Endothelial cell of umbilical vein (primary cell): ENCODE results near the gene KRT32. TPM values are rescaled to one million over a fixed set of nuclear protein-coding genes. Genes with fewer than 3 reads are reported as not detected.

Source experiments
- BruUV-seq: library from RNA; stranded (reverse); fragments of 400-500 nt; replicated peaks from 2 replicates; lab custom pipeline; 2021; lab: Mats Ljungman, UMichigan
- CTCF ChIA-PET: fragments of 300-600, 350-600 bp; sonication (Branson Sonifier 250); formaldehyde crosslinking; loops from one replicate; lab custom pipeline; 2021; ENCODE audit warnings: antibody characterized with exemption, inconsistent platforms; lab: Charles Lee
- POLR2A ChIA-PET: fragments of 300-600, 350-600 bp; sonication (Branson Sonifier 250); formaldehyde crosslinking; loops from one replicate; lab custom pipeline; 2021; ENCODE audit warnings: antibody characterized with exemption, inconsistent platforms; lab: Charles Lee
- DNase-seq: peaks from one replicate; pipeline ENCODE4 v3.0.0-alpha.2; 2011; ENCODE audit warnings: low read depth, low spot score
- FAIRE-seq: peaks from 2 replicates; lab custom pipeline; 2011; peaks lifted over from hg19 to GRCh38; lab: Jason Lieb, UNC
- H2AFZ ChIP-seq: 2 replicates; pipeline ENCODE4 v1.6.0; 2012; ENCODE audit warnings: low read depth, low read length, control low read depth, inconsistent platforms
- H3K27ac ChIP-seq: 2 replicates; pipeline ENCODE4 v1.5.1; 2011; ENCODE audit warnings: low read depth, mild to moderate bottlenecking, control low read depth, low read length, moderate library complexity; ENCODE audit not compliant: insufficient read depth
- H3K27me3 ChIP-seq, 2 experiments: 2 replicates each; pipeline versions ENCODE4 v1.6.0 to v1.6.1; 2011; ENCODE audit warnings: low read length in 2 of 2, mixed read lengths in 1 of 2; ENCODE audit not compliant: control insufficient read depth in 2 of 2, insufficient read depth in 2 of 2
- H3K36me3 ChIP-seq, 2 experiments: 2 replicates in 1 of 2; 3 replicates in 1 of 2; pipeline ENCODE4 v1.5.1; 2011; ENCODE audit warnings: low read length in 2 of 2, mild to moderate bottlenecking in 1 of 2, moderate library complexity in 1 of 2; ENCODE audit not compliant: control insufficient read depth in 2 of 2, insufficient read depth in 2 of 2; ENCODE audit errors: extremely low read depth in 1 of 2
- H3K4me1 ChIP-seq: 3 replicates; pipeline ENCODE4 v1.5.1; 2011; ENCODE audit warnings: mild to moderate bottlenecking, low read length; ENCODE audit not compliant: control insufficient read depth, insufficient read depth; ENCODE audit errors: extremely low read depth
- H3K4me2 ChIP-seq: 2 replicates; pipeline ENCODE4 v1.6.1; 2011; ENCODE audit warnings: low read length, control low read depth, mixed read lengths; ENCODE audit not compliant: insufficient read depth
- H3K4me3 ChIP-seq, 3 experiments: fragments of 200-600 bp in 1 of 3; sonication (generic), shearing (Covaris generic) in 1 of 3; replicated peaks in 1 of 3; 2 replicates each; pipeline ENCODE4 v1.5.1; 2011 to 2016; ENCODE audit warnings: control low read depth in 3 of 3, low read length in 3 of 3, mild to moderate bottlenecking in 2 of 3, inconsistent platforms in 1 of 3, low read depth in 1 of 3, moderate library complexity in 1 of 3; ENCODE audit not compliant: insufficient read depth in 1 of 3
- H3K79me2 ChIP-seq: 2 replicates; pipeline ENCODE4 v1.6.0; 2012; ENCODE audit warnings: low read length, inconsistent platforms; ENCODE audit not compliant: control insufficient read depth, insufficient read depth
- H3K9ac ChIP-seq: replicated peaks from 2 replicates; pipeline ENCODE3; 2011; ENCODE audit warnings: low read length, control low read depth; ENCODE audit not compliant: insufficient read depth; ENCODE audit errors: extremely low read depth
- H3K9me1 ChIP-seq: replicated peaks from 3 replicates; pipeline ENCODE4 v1.6.0; 2011; ENCODE audit warnings: mild to moderate bottlenecking, low read length; ENCODE audit not compliant: control insufficient read depth, insufficient read depth; ENCODE audit errors: extremely low read depth
- H3K9me3 ChIP-seq: replicated peaks from 2 replicates; pipeline ENCODE4 v1.5.1; 2012; ENCODE audit warnings: low read length, inconsistent platforms; ENCODE audit not compliant: control insufficient read depth, insufficient read depth
- H4K20me1 ChIP-seq: replicated peaks from 2 replicates; pipeline ENCODE3; 2011; ENCODE audit warnings: mild to moderate bottlenecking, low read length; ENCODE audit not compliant: control insufficient read depth, insufficient read depth; ENCODE audit errors: extremely low read depth
- EZH2 ChIP-seq: IDR thresholded peaks from 2 replicates; pipeline ENCODE4 v1.6.1; 2012; ENCODE audit warnings: borderline replicate concordance, low read depth, mild to moderate bottlenecking, moderate library complexity, low read length, inconsistent platforms; ENCODE audit not compliant: severe bottlenecking
- FOS ChIP-seq: IDR thresholded peaks from 2 replicates; pipeline ENCODE4 v1.6.1; 2011; ENCODE audit warnings: mild to moderate bottlenecking, low read length, moderate library complexity, borderline replicate concordance; ENCODE audit not compliant: insufficient read depth
- GATA2 ChIP-seq: IDR thresholded peaks from 2 replicates; pipeline ENCODE4 v1.7.0; 2011; ENCODE audit warnings: low read depth, mild to moderate bottlenecking, moderate library complexity, mixed read lengths, low read length; ENCODE audit not compliant: insufficient read length, insufficient read depth
- JUN ChIP-seq: IDR thresholded peaks from 2 replicates; pipeline ENCODE4 v1.6.1; 2011; ENCODE audit warnings: borderline replicate concordance, low read depth; ENCODE audit not compliant: insufficient read length, insufficient read depth
- MYC ChIP-seq: IDR thresholded peaks from one replicate; pipeline ENCODE4 v1.6.1; 2011; ENCODE audit warnings: mild to moderate bottlenecking, low read depth, low read length
- POLR2A ChIP-seq: IDR thresholded peaks from 2 replicates; pipeline ENCODE4 v1.6.1; 2012; ENCODE audit warnings: low read depth, mild to moderate bottlenecking, control low read depth, low read length
- POLR2AphosphoS5 ChIP-seq: IDR thresholded peaks from 2 replicates; pipeline ENCODE4 v1.6.1; 2012; ENCODE audit warnings: low read depth, mild to moderate bottlenecking, control low read depth, low read length, moderate library complexity; ENCODE audit not compliant: insufficient read depth
- dilution Hi-C: fragments of 300-500 bp; cut with MboI; formaldehyde crosslinking; loops from one replicate; pipeline ENCODE4 v1.15.0; 2019; ENCODE audit warnings: low sequenced_read_pairs; ENCODE audit not compliant: extremely low pct_ligation_motif_present
- intact Hi-C: fragments of 100-400 bp; cut with micrococcal nuclease; formaldehyde crosslinking; loops from one replicate; pipeline ENCODE4 v1.10.0; 2022
- polyA plus RNA-seq, 4 experiments: library from polyadenylated mRNA; depleted of rRNA in 3 of 4; stranded (reverse) in 3 of 4; unstranded in 1 of 4; fragments of >200 nt; gene quantifications; 2 replicates each; pipeline versions ENCODE4 v1.2.1 to v1.2.3, GENCODE V29; 2011 to 2012; ENCODE audit warnings: missing spikeins in 1 of 4
- total RNA-seq: library from RNA; stranded (reverse); gene quantifications from 2 replicates; pipeline ENCODE4 v1.2.3, GENCODE V29; 2021
- TF ChIP-seq, protein P1 (sequence below), 2 donors: IDR thresholded peaks; 1 replicate in 1 of 2; 2 replicates in 1 of 2; pipeline ENCODE4 v1.5.1; 2011; ENCODE audit warnings: low read length in 2 of 2, mild to moderate bottlenecking in 2 of 2, moderate library complexity in 2 of 2, control low read depth in 1 of 2, inconsistent platforms in 1 of 2, low read depth in 1 of 2; ENCODE audit not compliant: insufficient read depth in 1 of 2; ENCODE audit errors: extremely low read depth in 1 of 2
- TF ChIP-seq, protein P2 (sequence below): IDR thresholded peaks from 2 replicates; pipeline ENCODE4 v1.6.1; 2011; ENCODE audit not compliant: insufficient read depth, insufficient read length

Gene KRT32
- total and polyA plus RNA-seq, 2 donors (not counting 3 experiments of a cell fraction or from before 2014, with no cell fraction given), result not detected

DNA sequence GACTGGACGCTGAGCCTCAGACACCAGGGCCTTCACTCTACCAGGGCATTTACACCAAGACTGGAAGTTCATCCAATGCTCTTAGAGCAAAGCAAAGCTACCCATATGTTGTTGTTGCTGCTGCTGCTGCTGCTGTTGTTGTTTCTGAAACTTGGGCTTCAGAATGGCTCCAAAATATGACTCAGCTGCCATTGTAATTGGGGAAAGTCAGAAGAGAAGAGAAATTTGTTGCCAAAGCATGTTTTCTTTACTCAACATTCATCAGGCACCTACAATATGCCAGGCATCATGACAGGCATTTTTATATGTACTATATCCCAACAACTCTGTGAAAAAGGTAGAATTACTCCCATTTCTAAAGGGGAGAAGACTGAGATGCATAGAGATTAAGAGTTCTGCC lies 11.9 kb downstream of the KRT32 start:
- H4K20me1 ChIP-seq, result no peaks in the 10 kb centered on the region
- no TSS peak for BruUV-seq
- H3K9ac ChIP-seq, result no peak overlapping the region
- H3K4me2 ChIP-seq, result no peak overlapping the region
- no peaks in the 10 kb centered on the region for H3K4me1 ChIP-seq
- H2AFZ ChIP-seq, result no peak overlapping the region
- H3K9me1 ChIP-seq, result no peaks in the 10 kb centered on the region
- peaks cover 2 to 5% of the 10 kb centered on the region in 2 experiments for H3K27me3 ChIP-seq
- dilution Hi-C loops (no loop called here), intact Hi-C loops (no loop called here)
- POLR2A ChIA-PET, result no interaction called here
- TF ChIP-seq POLR2AphosphoS5 (no peak), MYC (no peak)
- TF ChIP-seq, protein P1, sequence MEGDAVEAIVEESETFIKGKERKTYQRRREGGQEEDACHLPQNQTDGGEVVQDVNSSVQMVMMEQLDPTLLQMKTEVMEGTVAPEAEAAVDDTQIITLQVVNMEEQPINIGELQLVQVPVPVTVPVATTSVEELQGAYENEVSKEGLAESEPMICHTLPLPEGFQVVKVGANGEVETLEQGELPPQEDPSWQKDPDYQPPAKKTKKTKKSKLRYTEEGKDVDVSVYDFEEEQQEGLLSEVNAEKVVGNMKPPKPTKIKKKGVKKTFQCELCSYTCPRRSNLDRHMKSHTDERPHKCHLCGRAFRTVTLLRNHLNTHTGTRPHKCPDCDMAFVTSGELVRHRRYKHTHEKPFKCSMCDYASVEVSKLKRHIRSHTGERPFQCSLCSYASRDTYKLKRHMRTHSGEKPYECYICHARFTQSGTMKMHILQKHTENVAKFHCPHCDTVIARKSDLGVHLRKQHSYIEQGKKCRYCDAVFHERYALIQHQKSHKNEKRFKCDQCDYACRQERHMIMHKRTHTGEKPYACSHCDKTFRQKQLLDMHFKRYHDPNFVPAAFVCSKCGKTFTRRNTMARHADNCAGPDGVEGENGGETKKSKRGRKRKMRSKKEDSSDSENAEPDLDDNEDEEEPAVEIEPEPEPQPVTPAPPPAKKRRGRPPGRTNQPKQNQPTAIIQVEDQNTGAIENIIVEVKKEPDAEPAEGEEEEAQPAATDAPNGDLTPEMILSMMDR (IDR thresholded peaks at IDR 0.05; ENCODE audit: extremely low read depth in 1 of 2, insufficient read depth in 1 of 2, low read depth in 1 of 2, low read length in 2 of 2), result no peak
- CTCF ChIA-PET, result interaction anchor here (4.4 kb wide), 1 partner anchor 94 kb away, joined by 22 read pairs; no protein-coding TSS in a partner anchor
- no peak overlapping the region for H3K4me3 ChIP-seq
- H3K36me3 ChIP-seq, result no peaks in the 10 kb centered on the region
- no peak overlapping the region for H3K27ac ChIP-seq
- DNase-seq, result no peak
- no peak for FAIRE-seq
- no peaks in the 10 kb centered on the region for H3K79me2 ChIP-seq
- H3K9me3 ChIP-seq, result no peaks in the 10 kb centered on the region

DNA sequence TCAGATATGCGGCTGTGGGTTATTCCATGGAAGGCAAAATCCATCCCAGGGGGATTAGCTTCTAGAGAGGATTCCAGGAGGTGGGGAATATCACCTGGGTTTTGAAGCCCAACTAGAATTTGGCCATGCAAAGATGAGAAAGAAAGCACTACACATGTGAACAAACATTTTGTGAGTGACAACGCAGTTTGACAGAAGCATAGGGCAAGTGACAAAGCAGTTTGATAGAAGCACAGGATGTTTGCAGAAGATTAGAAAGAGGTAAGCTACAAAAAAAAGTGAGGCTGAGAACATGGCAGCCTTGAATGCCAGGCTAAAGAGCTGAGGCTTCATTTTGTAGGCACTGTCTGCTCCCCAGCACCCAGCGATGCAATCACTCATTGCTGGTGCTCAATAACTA lies 14.1 kb downstream of the KRT32 start:
- Histone ChIP-seq H2AFZ (no peak overlapping the region), H3K36me3 (no peaks in the 10 kb centered on the region), H3K27me3 (peaks cover 2 to 5% of the 10 kb centered on the region in 2 experiments), H3K79me2 (no peaks in the 10 kb centered on the region), H3K4me1 (no peaks in the 10 kb centered on the region), H3K9me1 (no peaks in the 10 kb centered on the region), H3K27ac (no peak overlapping the region), H3K9me3 (no peaks in the 10 kb centered on the region), H3K4me3 (no peak overlapping the region), H3K4me2 (no peak overlapping the region), H4K20me1 (no peaks in the 10 kb centered on the region), H3K9ac (no peak overlapping the region)
- CTCF ChIA-PET, result interaction anchor here (4.4 kb wide), 1 partner anchor 96 kb away, joined by 22 read pairs; no protein-coding TSS in a partner anchor
- dilution Hi-C loops (no loop called here), intact Hi-C loops (no loop called here)
- TF ChIP-seq, protein P2, sequence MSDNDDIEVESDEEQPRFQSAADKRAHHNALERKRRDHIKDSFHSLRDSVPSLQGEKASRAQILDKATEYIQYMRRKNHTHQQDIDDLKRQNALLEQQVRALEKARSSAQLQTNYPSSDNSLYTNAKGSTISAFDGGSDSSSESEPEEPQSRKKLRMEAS, result no peak
- TF ChIP-seq FOS, result no peak
- TF ChIP-seq GATA2, result no peak
- no peak for TF ChIP-seq EZH2
- TF ChIP-seq, protein P1 (IDR thresholded peaks at IDR 0.05; ENCODE audit: extremely low read depth in 1 of 2, insufficient read depth in 1 of 2, low read depth in 1 of 2, low read length in 2 of 2), result no peak
- TF ChIP-seq POLR2A, result no peak
- TF ChIP-seq JUN, result no peak
- no peak for TF ChIP-seq POLR2AphosphoS5
- no peak for TF ChIP-seq MYC
- POLR2A ChIA-PET, result no interaction called here
- no TSS peak for BruUV-seq
- FAIRE-seq (no peak), DNase-seq (no peak)
